Tongue (tissue), 2 donors: Measurements from ENCODE around the gene TARS3. TPM values are rescaled to one million over a fixed set of nuclear protein-coding genes. Genes with fewer than 3 reads are reported as not detected.
A peak's percentile ranks its signal among the peaks of the same experiment; 100 is the strongest.
"Not testable (repeated sequence)": the region's sequence is repeated elsewhere in the genome, so short reads cannot be mapped to it uniquely, and the experiment has no call there.

Experiments used
- DNase-seq: peaks from one replicate; pipeline ENCODE4 v3.0.0-alpha.2; 2015
- total RNA-seq: library from RNA; depleted of rRNA; stranded (reverse); fragments of >200 nt; gene quantifications from one replicate; pipeline ENCODE4 v1.2.3, GENCODE V29; 2014

TARS3 gene
- total RNA-seq, result 35.8 TPM

GRCh38 chr15:101723874-101724674 lies at the start of gene TARS3:
Gene TARS3 (minus strand): TSS chr15:101724473. CDS start chr15:101724387, 86 bp downstream.
- peak; percentile 97 for DNase-seq

- no peak for DNase-seq
Observed at GRCh38 chr15:101773496-101774100, 49.3 kb upstream of the TARS3 start.

GRCh38 chr15:101772921-101773320 lies 48.6 kb upstream of the TARS3 start:
- DNase-seq, result no peak

GRCh38 chr15:101767083-101767640 lies 42.9 kb upstream of the TARS3 start:
- DNase-seq, result not testable (repeated sequence)

- no peak for DNase-seq
Observed at GRCh38 chr15:101765772-101766456, 41.6 kb upstream of the TARS3 start.

GRCh38 chr15:101765340-101765671 lies 41.0 kb upstream of the TARS3 start:
- not testable (repeated sequence) for DNase-seq

GRCh38 chr15:101764669-101765339 lies 40.5 kb upstream of the TARS3 start:
- not testable (repeated sequence) for DNase-seq

GRCh38 chr15:101746716-101747082 lies 22.4 kb upstream of the TARS3 start:
- DNase-seq, result not testable (repeated sequence)

- DNase-seq, result not testable (repeated sequence)
Observed at GRCh38 chr15:101734837-101735236, 10.6 kb upstream of the TARS3 start.

- DNase-seq, result no peak
Observed at GRCh38 chr15:101733545-101733944, 9.3 kb upstream of the TARS3 start.

- DNase-seq, result no peak
Observed at GRCh38 chr15:101732772-101733171, 8.5 kb upstream of the TARS3 start.

GRCh38 chr15:101731746-101732145 lies 7.5 kb upstream of the TARS3 start:
- DNase-seq, result no peak

GRCh38 chr15:101727186-101727585 lies 2.9 kb upstream of the TARS3 start:
- DNase-seq, result no peak

- DNase-seq, result no peak
Observed at GRCh38 chr15:101725073-101725472, 800 bp upstream of the TARS3 start.

GRCh38 chr15:101724675-101725005 lies 367 bp upstream of the TARS3 start:
- DNase-seq, result no peak

GRCh38 chr15:101723171-101723873 lies 951 bp downstream of the TARS3 start:
- DNase-seq, result peak; percentile 40

GRCh38 chr15:101718896-101719295 lies 5.4 kb downstream of the TARS3 start:
- DNase-seq, result peak; percentile 43

GRCh38 chr15:101712078-101712477 lies 12.2 kb downstream of the TARS3 start:
- no peak for DNase-seq

- DNase-seq, result no peak
Observed at GRCh38 chr15:101710806-101711205, 13.5 kb downstream of the TARS3 start.

GRCh38 chr15:101709466-101709865 lies 14.8 kb downstream of the TARS3 start:
- no peak for DNase-seq

- no peak for DNase-seq
Observed at GRCh38 chr15:101707983-101708382, 16.3 kb downstream of the TARS3 start.

- no peak for DNase-seq
Observed at GRCh38 chr15:101702077-101702476, 22.2 kb downstream of the TARS3 start.
